Fibroblast of skin of left quadriceps (primary cell): Measurements from ENCODE around the gene SPATS2.
"Not testable (repeated sequence)": the region's sequence is repeated elsewhere in the genome, so short reads cannot be mapped to it uniquely, and the experiment has no call there.

Source experiments
- DNase-seq, 2 experiments: peaks; one replicate each; pipeline ENCODE4 v3.0.0-alpha.2; 2013; ENCODE audit warnings: low read depth in 2 of 2

Gene SPATS2

DNA sequence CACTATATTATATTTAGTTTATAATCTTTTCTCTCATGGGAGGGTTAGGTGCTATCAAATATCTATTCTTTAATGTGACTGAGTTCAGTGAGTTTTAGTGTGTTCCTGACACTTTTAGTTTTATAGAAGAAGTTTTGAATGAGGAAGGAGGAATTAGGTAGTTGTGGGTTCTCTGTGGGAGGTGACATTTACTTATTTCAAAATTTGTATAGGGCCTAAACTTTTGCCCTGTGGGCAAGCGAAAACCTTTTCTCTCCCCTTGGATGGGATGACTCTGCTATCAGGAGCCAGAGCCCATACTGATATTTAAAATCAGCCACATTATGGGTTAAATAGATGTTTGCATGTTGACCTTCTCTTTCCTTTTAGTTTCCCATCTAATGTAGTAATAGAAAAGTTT, 43.6 kb downstream of the SPATS2 start:
- DNase-seq, result no peak

DNA sequence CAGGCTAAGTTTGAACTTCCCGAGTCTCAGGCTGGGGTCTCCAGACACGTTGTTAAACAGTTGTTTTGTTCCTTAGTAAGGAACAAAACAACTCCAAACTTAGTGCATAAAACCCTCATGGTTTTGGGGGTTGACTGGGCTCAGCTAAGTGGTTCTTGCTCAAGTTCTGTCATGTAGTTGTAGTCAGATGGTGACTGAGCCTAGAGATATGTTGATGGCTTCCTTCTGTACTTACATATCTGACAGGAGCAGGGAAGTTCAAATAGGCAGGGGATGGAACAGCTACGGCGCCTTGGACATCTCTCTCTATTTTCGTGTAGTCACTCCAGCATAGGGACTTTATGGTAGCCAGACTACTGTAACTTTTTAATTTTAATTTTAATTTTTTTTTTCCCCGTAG, 45.7 kb downstream of the SPATS2 start:
- DNase-seq, result no peak

DNA sequence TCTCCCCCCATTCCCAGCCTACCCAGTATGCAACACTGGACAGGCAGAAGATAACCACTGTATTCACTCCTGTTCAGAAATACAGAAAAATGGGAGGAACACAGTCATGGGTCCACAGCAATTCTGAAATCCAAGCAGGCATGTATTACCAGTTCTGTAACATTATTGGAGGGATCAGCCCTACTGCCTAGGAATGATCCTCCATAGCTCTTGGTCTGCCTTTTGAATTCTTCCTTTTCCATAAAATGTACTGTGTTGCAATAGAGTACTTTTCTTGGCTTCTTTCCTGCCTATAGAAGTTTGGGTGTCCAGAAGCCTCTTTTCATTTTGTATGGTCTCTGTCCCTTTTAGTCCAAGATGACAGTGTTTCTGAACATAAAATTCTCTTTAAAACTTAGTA, 46.5 kb downstream of the SPATS2 start:
- DNase-seq, result peak in 1 of 2 experiments; percentile 22

DNA sequence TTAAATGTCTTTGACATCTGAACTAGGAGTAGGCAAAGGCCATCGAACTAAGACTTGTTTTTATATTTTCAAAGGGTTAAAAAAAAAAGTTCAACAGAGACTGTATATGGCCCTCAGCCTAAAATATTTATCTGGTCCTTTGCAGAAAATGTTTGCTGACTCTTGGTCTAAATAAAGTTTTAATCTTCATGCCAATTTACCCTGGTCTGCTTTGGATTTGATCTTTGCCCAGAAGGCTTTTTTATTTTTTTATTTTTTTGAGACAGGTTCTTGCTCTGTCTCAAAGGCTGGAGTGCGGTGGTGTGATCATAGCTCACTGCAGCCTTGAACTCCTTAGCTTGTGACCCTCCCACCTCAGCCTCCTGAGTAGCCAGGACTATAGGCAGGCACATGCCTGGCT, 47.1 kb downstream of the SPATS2 start:
- DNase-seq, result no peak

DNA sequence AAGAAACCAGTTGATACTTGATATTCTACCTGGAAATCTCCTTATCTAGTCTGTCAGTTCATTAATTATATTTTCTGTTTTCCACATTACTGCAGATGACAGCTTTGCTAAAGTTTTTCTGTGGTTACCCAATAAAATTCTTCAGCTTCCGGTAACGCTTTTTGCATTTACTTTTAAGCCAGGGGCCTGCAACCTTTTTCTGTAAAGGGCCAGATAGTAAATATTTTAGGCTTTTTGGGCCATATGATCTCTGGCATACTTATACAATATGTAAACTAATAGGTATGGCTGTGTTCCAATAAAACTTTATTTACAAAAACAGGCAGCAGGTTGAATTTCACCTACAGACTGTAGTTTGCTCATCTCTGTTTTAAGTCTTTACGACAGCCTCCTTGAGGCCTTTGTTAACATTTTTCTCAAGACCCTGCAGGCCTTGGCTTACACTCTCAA, 48.3 kb downstream of the SPATS2 start:
- no peak for DNase-seq

DNA sequence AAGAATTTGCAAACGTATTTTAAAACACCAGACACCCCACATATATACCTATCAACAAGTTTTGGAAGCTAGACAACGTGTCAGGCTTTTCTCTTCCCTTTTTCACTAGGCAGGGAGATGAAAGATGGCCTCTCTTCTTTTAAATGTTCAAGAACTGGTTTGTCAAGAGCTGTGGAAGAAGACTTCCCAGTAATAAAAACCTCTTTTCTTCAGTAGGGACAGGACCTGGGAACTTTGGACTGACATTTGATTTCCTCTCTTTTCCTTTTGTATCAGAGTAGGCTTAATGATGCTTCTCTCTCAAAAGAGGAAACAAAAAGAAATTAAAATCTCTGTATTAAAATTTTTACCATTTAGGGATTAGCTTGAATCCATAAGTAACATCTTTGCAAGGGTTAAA, 49.6 kb downstream of the SPATS2 start:
- no peak for DNase-seq

DNA sequence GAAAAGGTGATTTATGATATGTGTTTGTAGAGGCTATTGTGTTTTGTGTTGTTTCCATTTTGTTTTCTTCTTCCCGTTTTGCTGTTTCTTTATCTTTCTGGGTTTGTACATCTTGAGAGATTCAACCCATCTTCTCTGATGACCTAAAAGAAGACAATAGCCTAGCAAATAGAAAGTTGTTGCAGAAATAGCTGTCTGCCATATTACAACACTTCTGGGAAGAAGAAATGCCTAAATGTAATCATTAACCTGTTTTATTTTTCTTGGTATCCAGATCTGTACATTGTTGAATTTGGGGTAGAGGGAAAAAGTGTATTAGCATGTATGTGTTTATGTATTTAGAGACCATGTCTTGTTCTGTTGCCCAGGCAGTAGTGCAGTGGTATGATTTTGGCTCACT, 50.3 kb downstream of the SPATS2 start:
- no peak for DNase-seq

DNA sequence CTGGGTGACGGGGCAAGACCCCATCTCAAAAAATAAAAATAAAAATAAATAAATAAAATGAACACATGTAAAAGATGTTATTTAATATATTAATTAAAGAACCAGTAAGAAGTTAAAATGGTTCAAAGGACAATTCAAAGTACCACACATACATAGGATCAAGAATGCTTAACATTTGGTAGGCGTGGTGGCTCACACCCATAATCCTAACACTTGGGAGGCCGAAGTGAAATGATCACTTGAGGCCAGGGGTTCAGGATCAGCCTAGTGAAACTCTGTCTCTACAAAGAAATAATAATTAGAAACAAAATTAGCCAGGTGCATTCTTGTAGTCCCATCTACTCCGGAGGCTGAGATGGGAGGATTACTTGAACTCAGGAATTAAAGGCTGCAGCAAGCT, 53.3 kb downstream of the SPATS2 start:
- DNase-seq, result no peak

DNA sequence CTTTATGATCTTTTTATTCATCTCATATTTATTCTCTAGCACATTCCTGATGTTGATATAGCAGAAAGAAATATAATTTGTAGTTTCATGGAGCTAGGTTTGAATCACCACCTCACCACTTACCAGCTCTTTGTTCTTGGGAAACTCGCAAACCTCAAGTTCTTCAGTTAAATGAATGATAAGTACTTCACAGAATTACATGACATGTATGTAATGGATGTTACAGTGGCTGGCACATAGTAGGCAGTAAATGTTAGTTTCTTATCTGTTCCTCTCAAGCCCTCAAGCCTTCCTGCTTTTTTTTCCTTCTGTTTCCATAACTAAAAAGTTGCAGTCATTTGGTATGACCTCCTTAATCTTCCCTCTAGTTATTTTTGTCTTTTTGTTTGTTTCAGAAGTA, 54.9 kb downstream of the SPATS2 start:
- no peak for DNase-seq

DNA sequence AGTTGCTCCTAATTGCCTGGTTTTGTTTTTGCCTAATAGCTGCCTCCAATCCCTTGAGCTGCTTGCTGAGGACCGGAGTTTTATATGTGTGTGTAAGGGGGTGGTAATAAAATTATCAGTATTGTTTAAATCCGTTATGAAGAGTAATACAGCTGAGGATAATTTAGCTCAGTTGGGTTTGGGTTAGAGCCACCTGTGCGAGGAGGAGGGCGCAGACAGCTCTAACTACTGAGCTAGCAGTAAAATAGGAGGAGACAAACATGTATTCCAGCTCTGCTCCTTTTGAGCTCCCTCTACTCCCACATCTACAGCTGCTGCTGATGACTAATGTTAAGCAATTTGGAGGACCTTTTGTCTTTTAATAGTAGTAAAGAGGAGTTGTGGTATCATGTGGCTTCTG, 61.5 kb downstream of the SPATS2 start:
- DNase-seq, result peak in 1 of 2 experiments; percentile 18

DNA sequence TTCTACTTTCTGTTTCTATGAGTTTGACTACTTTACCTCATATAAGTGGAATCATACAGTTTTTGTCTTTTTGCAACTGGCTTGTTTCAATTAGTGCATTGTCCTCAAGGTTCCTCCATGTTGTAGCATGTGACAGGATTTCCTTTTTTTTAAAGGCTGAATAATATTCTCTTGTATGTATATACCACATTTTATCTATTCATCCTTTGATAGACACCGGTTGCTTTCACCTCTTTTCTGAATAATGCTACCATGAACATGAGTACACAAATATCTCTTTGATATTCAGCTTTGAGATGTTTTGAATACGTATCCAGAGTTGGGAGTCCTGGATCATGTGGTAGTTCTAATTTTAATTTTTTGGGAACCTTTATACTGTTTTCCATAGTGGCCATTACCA, 65.4 kb downstream of the SPATS2 start:
- DNase-seq, result no peak

DNA sequence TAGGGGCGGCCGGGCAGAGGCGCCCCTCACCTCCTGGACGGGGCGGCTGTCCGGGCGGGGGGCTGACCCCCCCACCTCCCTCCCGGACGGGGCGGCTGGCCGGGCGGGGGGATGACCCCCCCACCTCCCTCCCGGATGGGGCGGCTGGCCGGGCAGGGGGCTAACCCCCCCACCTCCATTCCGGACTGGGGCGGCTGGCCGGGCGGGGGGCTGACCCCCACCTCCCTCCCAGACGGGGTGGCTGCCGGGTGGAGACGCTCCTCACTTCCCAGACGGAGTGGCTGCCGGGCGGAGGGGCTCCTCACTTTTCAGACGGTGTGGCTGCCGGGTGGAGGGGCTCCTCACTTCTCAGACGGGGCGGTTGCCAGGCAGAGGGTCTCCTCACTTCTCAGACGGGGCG, 69.5 kb downstream of the SPATS2 start:
- DNase-seq, result not testable (repeated sequence)

DNA sequence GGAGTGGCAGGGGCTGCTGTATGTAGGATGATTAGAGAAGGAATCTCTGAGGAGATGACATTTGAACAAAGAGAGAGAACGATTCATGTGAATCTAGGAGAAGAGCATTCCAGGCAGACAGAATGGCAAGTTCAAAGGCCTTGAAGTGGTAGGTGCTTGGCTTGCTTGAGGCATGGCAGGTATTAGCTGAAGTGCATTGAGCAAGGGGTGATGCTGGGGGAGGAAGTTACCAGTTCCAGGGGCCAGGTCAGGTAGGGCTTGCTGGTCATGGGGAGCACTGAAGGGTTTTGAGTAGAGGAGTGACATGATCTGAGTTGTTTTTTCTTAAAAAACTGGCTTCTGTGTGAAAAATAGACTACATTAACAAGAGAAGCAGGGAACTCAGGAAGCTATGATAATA, 71.8 kb downstream of the SPATS2 start:
- DNase-seq, result no peak

DNA sequence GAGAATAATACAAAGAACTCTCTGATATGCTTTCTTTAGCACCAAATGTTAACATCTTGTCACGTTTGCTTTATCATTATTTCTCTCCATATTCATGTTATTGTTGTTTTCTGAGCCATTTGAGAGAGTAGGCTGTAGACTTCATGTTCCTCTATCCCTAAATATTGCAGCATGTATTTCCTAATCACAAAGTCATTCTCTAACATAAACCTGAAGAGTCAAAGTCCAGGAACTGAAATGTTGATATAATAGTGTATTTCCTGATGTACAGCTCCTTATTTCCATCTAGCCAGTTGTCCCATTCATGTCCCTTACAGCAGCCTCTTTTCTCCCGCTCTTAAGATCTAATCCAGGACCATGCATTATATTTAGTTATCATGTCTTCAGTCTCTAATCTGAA, 72.8 kb downstream of the SPATS2 start:
- no peak for DNase-seq

DNA sequence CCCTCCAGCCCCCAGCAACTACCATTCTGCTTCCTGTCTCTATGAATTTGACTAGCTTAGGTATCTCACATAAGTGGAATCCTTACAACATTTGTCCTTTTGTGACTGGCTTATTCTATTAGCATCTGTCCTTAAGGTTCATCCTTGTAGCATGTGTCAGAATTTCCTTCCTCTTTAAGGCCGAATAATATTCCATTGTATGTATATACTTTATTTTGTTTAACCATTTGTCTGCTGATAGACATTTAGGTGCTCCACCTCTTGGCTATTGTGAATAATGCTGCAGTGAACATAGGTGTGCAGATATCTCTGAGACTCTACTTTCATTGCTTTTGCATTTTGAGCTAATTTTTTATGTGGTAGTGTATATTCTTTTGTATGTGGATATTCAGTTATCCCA, 75.7 kb downstream of the SPATS2 start:
- DNase-seq, result no peak

DNA sequence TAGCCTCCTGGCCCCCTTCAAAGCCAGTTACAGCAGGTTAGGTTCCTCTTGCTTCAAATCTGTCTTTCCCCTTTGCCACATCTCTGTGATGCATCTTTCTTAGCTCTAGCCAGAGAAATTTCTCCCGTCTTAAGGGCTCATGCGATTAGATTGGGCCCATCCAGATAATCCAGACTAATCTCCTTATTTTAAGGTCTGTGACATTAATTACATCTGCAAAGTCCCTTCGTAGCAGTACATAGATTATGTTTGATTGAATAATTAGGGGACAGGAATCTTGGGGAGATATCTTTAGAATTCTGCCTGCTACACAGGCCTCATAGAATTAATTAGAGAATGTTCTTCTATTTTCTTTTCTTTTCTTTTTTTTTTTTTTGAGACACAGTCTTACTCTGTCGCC, 79.3 kb downstream of the SPATS2 start:
- no peak for DNase-seq

DNA sequence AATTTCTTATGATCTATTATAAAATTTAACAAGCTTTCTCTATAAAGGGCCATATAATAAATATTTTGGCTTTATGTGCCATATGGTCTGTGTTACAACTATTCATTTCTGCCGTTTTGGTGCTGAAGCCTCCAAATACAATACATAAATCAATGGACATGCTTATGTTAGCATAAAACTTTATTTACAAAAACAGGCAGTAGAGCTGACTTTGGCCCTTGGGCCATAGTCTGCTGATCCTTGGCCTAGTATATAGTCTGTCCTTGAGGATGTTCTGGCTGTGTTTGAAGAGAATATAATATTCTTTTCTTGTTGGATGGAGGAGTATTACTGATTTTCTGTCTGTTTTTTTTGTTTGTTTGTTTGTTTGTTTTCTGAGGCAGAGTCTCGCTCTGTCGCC, 81.6 kb downstream of the SPATS2 start:
- DNase-seq, result no peak

DNA sequence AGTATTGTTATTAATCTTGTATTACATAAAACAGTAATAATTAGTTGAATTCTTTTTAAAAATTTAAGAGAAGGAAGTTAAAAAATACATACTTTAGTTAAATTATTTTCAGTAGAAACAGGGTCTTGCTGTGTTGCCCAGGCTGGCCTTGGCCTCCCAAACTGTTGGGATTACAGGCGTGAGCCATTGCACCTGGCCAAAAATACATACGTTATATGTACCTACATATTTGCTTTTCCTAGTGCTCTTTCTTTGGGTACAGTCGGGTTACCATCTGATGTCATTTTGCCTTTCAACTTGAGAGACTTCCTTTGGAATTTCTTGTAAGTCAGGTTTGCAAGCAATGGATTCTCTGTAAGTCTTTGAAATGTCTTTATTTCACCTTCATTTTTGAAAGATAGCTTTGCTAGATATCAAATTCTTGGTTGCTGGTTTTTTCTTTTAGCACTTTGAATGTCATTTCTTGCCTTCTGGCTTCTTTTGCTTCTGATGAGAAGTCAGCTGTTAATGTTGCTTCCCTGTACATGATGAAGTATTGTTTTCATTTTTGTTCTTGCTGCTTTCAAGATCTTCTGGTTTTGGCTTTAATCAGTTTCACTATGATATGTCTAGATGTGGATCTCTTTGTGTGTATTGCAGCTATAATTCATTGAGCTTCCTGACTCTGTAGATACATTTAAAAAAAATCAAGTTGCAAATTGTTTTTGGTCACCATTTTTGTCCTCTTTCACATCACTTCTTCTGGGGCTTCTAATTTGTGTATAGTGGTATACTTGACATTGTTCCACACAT, 84.4 kb downstream of the SPATS2 start:
- no peak for DNase-seq

DNA sequence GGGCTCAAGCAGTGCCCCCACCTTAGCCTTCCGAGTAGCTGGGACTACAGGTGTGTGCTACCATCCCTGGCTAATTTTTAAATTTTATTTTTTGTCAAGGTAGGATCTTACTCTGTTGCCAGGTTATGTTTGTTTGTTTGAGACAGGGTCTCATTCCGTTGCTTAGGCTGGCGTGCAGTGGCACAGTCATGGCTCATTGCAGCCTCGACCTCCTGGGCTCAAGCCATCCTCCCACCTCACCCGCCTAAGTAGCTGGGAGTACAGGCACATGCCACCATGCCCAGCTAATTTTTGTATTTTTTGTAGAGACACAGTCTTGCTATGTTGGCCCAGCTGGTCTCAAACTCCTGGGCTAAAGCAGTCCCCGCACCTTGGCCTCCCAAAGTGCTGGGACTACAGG, 88.2 kb downstream of the SPATS2 start:
- DNase-seq, result no peak

DNA sequence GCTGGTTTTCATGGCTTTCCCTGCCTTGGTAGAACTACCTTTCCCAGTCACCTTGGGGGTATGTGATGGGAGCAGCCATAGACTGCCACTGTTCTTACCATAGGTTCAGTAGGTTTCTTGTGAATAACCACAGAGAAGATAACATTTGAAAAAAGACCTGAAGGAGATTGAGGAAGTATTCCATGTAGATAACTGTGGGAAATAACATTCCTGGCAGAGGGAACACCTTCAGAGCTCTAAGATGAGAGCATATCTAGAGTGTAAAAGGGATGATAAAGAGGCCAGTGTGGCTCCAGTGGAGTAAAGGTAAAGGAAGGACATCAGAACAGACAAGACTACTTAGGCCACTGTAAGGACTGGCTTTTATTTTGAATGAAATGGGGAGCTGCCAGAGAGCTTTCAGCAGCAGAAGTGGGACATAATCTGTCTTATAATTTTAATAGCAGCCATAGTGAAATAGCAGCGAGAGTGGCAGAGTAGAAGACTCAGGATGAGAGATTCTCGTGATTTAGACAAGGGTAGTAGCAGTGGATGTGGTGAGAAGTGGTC, 88.9 kb downstream of the SPATS2 start:
- DNase-seq, result no peak

DNA sequence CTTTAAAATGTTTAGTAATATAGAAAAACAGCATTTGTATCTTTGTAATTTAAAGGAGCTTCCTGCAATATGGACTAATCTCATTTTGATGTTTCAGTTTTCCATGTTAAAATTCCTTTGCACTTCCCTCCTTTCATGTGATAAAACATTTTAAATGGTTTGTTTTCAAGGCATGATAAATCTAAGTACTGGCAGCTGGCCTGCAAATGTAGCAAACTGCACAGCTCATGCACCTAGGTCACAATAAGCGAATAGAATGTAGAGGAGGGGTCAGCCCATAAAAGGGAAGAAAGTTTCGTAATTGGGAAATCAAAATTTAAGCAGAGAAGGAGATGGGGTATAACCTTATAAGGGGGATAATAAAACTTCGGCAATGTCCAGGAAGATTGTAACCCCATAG, 91.6 kb downstream of the SPATS2 start:
- DNase-seq, result no peak

DNA sequence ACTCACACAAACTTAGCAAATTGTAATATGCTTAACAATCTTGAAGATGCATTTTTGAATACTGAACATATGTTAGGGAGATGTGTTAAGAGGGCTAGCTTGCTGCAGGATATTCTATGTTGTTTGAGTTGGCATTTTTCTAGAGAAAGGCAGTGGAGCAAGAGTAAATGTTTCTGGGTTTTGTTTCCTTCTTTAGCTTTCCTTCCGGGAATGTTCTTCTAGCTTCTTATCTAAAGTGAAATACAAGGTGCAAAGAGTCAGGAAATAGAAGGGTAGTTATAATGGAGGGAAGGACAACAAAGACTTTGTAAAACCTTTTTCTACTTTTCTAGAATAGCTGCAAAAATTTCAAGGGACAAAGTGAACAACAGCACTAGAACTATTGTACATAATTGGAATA, 94.0 kb downstream of the SPATS2 start:
- DNase-seq, result no peak

DNA sequence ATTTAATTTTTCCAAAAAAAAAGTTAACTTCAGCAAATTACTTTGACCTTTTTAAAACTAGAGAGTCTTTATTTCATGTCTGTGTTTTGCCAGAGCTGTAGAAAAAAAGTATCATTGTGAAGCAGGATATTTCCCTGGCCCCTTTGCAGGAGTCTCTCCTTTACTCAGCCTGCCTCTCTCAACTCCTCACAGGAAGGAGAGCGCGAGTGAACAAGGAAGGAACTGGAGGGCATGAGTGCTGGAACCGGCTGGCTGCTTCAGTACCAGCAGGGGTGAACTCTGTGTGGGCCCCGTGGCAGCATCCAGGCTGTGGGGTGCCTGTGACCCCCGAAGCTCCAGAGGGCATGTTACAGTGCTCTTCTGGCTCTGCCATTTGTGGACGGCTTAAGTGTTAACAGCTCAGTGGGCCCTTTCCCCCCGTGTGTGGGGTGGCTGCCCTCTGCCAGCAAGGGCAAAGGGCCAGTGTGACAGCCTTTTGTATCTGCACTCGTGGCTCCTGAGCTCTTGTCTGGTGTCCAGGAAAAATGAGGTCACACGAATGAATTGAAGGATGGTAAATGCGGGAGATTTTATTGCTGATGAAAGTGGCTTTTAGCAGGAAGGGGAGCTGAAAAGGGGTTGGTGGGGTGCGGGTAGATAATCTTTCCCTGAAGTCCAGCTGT, 95.0 kb downstream of the SPATS2 start:
- no peak for DNase-seq
